Measurements from ENCODE around the gene TREX2. TPM values are rescaled to one million over a fixed set of nuclear protein-coding genes. Genes with fewer than 3 reads are reported as not detected.
"Not testable (repeated sequence)": the region's sequence is repeated elsewhere in the genome, so short reads cannot be mapped to it uniquely, and the experiment has no call there.

TREX2 gene
- polyA plus RNA-seq, 1 donor (not counting 4 experiments of a cell fraction or from before 2014, with no cell fraction given), result 0.31 TPM

- Histone ChIP-seq H3K9me1 (ENCODE audit: control insufficient read depth, extremely low read depth, insufficient read depth, low read length) (no peaks in the 10 kb centered on the region), H3K27ac (ENCODE audit: control insufficient read depth, insufficient read depth, low read length) (no peak overlapping the region), H4K20me1 (ENCODE audit: control insufficient read depth, extremely low read depth, insufficient read depth, low read length) (no peaks in the 10 kb centered on the region), H3K9ac (ENCODE audit: control insufficient read depth, extremely low read depth, insufficient read depth, low read length) (no peak overlapping the region), H3K9me3 (ENCODE audit: control insufficient read depth, low read depth, low read length) (no peaks in the 10 kb centered on the region), H3K36me3 (ENCODE audit: control insufficient read depth in 2 of 2, extremely low read depth in 1 of 2, insufficient read depth in 2 of 2, low read length in 2 of 2) (no peaks in the 10 kb centered on the region), H3K27me3 (ENCODE audit: control insufficient read depth, extremely low read depth, insufficient read depth, low read length) (no peaks in the 10 kb centered on the region), H2AFZ (ENCODE audit: control insufficient read depth, low read length) (no peak overlapping the region), H3K4me2 (ENCODE audit: control insufficient read depth, extremely low read depth, insufficient read depth, low read depth, low read length) (no peak overlapping the region), H3K4me1 (ENCODE audit: control insufficient read depth, extremely low read depth, insufficient read depth, low read length) (no peaks in the 10 kb centered on the region), H3K4me3 (ENCODE audit: control insufficient read depth in 2 of 3, extremely low read depth in 1 of 3, insufficient read depth in 2 of 3, low read depth in 1 of 3, low read length in 3 of 3) (no peak overlapping the region), H3K79me2 (ENCODE audit: control insufficient read depth, insufficient read depth, low read length) (no peaks in the 10 kb centered on the region)
- no peak for TF ChIP-seq EZH2 (IDR thresholded peaks at IDR 0.05; ENCODE audit: low read length)
- no peak for TF ChIP-seq CTCF (optimal IDR thresholded peaks at IDR 0.05 in 1 of 3, IDR thresholded peaks at IDR 0.05 in 1 of 3, conservative IDR thresholded peaks at IDR 0.05 in 1 of 3; ENCODE audit: extremely low read depth in 1 of 3, insufficient read depth in 2 of 3, low read length in 3 of 3)
- FAIRE-seq (no peak), DNase-seq (ENCODE audit: low read depth, low spot score) (no peak)
- dilution Hi-C loops (cut with MboI; ENCODE audit: extremely low pct_ligation_motif_present, low sequenced_read_pairs), result no loop called here
Measured at GRCh38 chrX:153406011-153406410, 39.8 kb downstream of the TREX2 start.

- Histone ChIP-seq H3K27me3 (ENCODE audit: control insufficient read depth, extremely low read depth, insufficient read depth, low read length) (no peaks in the 10 kb centered on the region), H4K20me1 (ENCODE audit: control insufficient read depth, extremely low read depth, insufficient read depth, low read length) (no peaks in the 10 kb centered on the region), H3K9ac (ENCODE audit: control insufficient read depth, extremely low read depth, insufficient read depth, low read length) (no peak overlapping the region), H3K36me3 (ENCODE audit: control insufficient read depth in 2 of 2, extremely low read depth in 1 of 2, insufficient read depth in 2 of 2, low read length in 2 of 2) (no peaks in the 10 kb centered on the region), H3K4me3 (ENCODE audit: control insufficient read depth in 2 of 3, extremely low read depth in 1 of 3, insufficient read depth in 2 of 3, low read depth in 1 of 3, low read length in 3 of 3) (no peak overlapping the region), H3K9me1 (ENCODE audit: control insufficient read depth, extremely low read depth, insufficient read depth, low read length) (no peaks in the 10 kb centered on the region), H3K4me2 (ENCODE audit: control insufficient read depth, extremely low read depth, insufficient read depth, low read depth, low read length) (no peak overlapping the region), H3K9me3 (ENCODE audit: control insufficient read depth, low read depth, low read length) (no peaks in the 10 kb centered on the region), H2AFZ (ENCODE audit: control insufficient read depth, low read length) (no peak overlapping the region), H3K79me2 (ENCODE audit: control insufficient read depth, insufficient read depth, low read length) (no peaks in the 10 kb centered on the region), H3K27ac (ENCODE audit: control insufficient read depth, insufficient read depth, low read length) (no peak overlapping the region), H3K4me1 (ENCODE audit: control insufficient read depth, extremely low read depth, insufficient read depth, low read length) (no peaks in the 10 kb centered on the region)
- TF ChIP-seq EZH2 (IDR thresholded peaks at IDR 0.05; ENCODE audit: low read length) (no peak), CTCF (optimal IDR thresholded peaks at IDR 0.05 in 1 of 3, IDR thresholded peaks at IDR 0.05 in 1 of 3, conservative IDR thresholded peaks at IDR 0.05 in 1 of 3; ENCODE audit: extremely low read depth in 1 of 3, insufficient read depth in 2 of 3, low read length in 3 of 3) (no peak)
- FAIRE-seq (no peak), DNase-seq (ENCODE audit: low read depth, low spot score) (no peak)
- dilution Hi-C loops (cut with MboI; ENCODE audit: extremely low pct_ligation_motif_present, low sequenced_read_pairs), result no loop called here
Measured at GRCh38 chrX:153405426-153405825, 40.4 kb downstream of the TREX2 start.

- FAIRE-seq; H3K9ac ChIP-seq (ENCODE audit: control insufficient read depth, extremely low read depth, insufficient read depth, low read length); H2AFZ ChIP-seq (ENCODE audit: control insufficient read depth, low read length); H3K4me2 ChIP-seq (ENCODE audit: control insufficient read depth, extremely low read depth, insufficient read depth, low read depth, low read length); DNase-seq (ENCODE audit: low read depth, low spot score); H3K4me3 ChIP-seq (ENCODE audit: control insufficient read depth in 2 of 3, extremely low read depth in 1 of 3, insufficient read depth in 2 of 3, low read depth in 1 of 3, low read length in 3 of 3); dilution Hi-C loops (cut with MboI; ENCODE audit: extremely low pct_ligation_motif_present, low sequenced_read_pairs); H3K4me1 ChIP-seq (ENCODE audit: control insufficient read depth, extremely low read depth, insufficient read depth, low read length); H4K20me1 ChIP-seq (ENCODE audit: control insufficient read depth, extremely low read depth, insufficient read depth, low read length); H3K36me3 ChIP-seq (ENCODE audit: control insufficient read depth in 2 of 2, extremely low read depth in 1 of 2, insufficient read depth in 2 of 2, low read length in 2 of 2); H3K9me3 ChIP-seq (ENCODE audit: control insufficient read depth, low read depth, low read length); H3K27me3 ChIP-seq (ENCODE audit: control insufficient read depth, extremely low read depth, insufficient read depth, low read length); H3K9me1 ChIP-seq (ENCODE audit: control insufficient read depth, extremely low read depth, insufficient read depth, low read length); H3K79me2 ChIP-seq (ENCODE audit: control insufficient read depth, insufficient read depth, low read length); H3K27ac ChIP-seq (ENCODE audit: control insufficient read depth, insufficient read depth, low read length): not testable (repeated sequence)
Measured at GRCh38 chrX:153404333-153404732, 41.5 kb downstream of the TREX2 start.
